Sigmoid colon (tissue), 7 donors: Measurements from ENCODE around the gene RBFOX2. TPM values are rescaled to one million over a fixed set of nuclear protein-coding genes. Genes with fewer than 3 reads are reported as not detected.

Experiments
- DNase-seq: peaks from one replicate; pipeline ENCODE4 v3.0.0-alpha.2; 2019
- H3K27ac ChIP-seq, 4 donors: fragments of 200-600 bp; sonication (generic); one replicate each; pipeline ENCODE4 v1.5.1; 2016 to 2019; ENCODE audit warnings: mild to moderate bottlenecking in 1 of 4
- H3K27me3 ChIP-seq, 3 donors: fragments of 200-600 bp; sonication (generic); one replicate each; pipeline ENCODE4 v1.5.1; 2019; ENCODE audit warnings: mild to moderate bottlenecking in 1 of 3
- H3K36me3 ChIP-seq, 4 donors: fragments of 200-600 bp; sonication (generic); one replicate each; pipeline ENCODE4 v1.5.1; 2016 to 2019
- H3K4me1 ChIP-seq, 4 donors: fragments of 200-600 bp; sonication (generic); one replicate each; pipeline ENCODE4 v1.5.1; 2017 to 2019
- H3K4me3 ChIP-seq, 4 donors: fragments of 200-600 bp; sonication (generic); one replicate each; pipeline ENCODE4 v1.5.1; 2017 to 2019; ENCODE audit warnings: mild to moderate bottlenecking in 2 of 4, moderate library complexity in 1 of 4
- H3K9me3 ChIP-seq, 4 donors: fragments of 200-600 bp in 3 of 4; sonication (generic) in 3 of 4; one replicate each; pipeline versions ENCODE4 v1.5.1 to v1.6.1; 2013 to 2019
- EP300 ChIP-seq, 4 donors: sonication (generic); formaldehyde crosslinking; IDR thresholded peaks; one replicate each; pipeline ENCODE4 v1.6.1; 2017; ENCODE audit warnings: antibody characterized with exemption in 4 of 4
- POLR2A ChIP-seq, 2 donors: fragments of 450-650 bp; IDR thresholded peaks; one replicate each; pipeline ENCODE4 v1.6.1; 2016; ENCODE audit warnings: antibody characterized with exemption in 2 of 2, mild to moderate bottlenecking in 2 of 2, moderate library complexity in 2 of 2
- POLR2AphosphoS5 ChIP-seq, 4 donors: sonication (generic); formaldehyde crosslinking; IDR thresholded peaks; one replicate each; pipeline ENCODE4 v1.6.1; 2017; ENCODE audit warnings: antibody characterized with exemption in 4 of 4
- WGBS, 2 donors: extraction: QIAGEN DNeasy Blood & Tissue Kit; methylation state at CpG; one replicate each; pipeline ENCODE4 v1.1.7; 2013; 5-methylcytosine and 5-hydroxymethylcytosine counted together
- intact Hi-C: fragments of 100-400 bp; cut with DNase I; formaldehyde crosslinking; loops from one replicate; pipeline ENCODE4 v1.15.1; 2023
- polyA plus RNA-seq, 3 donors: library from polyadenylated mRNA; stranded (reverse); fragments of 200-250 nt; gene quantifications; one replicate each; pipeline ENCODE4 v1.2.3, GENCODE V29; 2013
- total RNA-seq, 4 donors: library from RNA; depleted of rRNA; stranded (reverse); fragments of >200 nt; gene quantifications; one replicate each; pipeline ENCODE4 v1.1.0, GENCODE V29; 2016
- TF ChIP-seq, protein P1 (sequence below), 4 experiments: fragments of 450-650 bp in 3 of 4; fragments of 200-600 bp in 1 of 4; IDR thresholded peaks; one replicate each; pipeline ENCODE4 v1.5.1; 2016 to 2019; ENCODE audit warnings: antibody characterized with exemption in 4 of 4, mild to moderate bottlenecking in 3 of 4, moderate library complexity in 2 of 4
- donor health status: healthy with polysubstance abuse.
- donor health status: Bipolar disorder and iron deficiency.
- donor health status: healthy.

The RBFOX2 gene
- total and polyA plus RNA-seq, 7 donors = 11.6 to 164 (median 138) TPM

DNA sequence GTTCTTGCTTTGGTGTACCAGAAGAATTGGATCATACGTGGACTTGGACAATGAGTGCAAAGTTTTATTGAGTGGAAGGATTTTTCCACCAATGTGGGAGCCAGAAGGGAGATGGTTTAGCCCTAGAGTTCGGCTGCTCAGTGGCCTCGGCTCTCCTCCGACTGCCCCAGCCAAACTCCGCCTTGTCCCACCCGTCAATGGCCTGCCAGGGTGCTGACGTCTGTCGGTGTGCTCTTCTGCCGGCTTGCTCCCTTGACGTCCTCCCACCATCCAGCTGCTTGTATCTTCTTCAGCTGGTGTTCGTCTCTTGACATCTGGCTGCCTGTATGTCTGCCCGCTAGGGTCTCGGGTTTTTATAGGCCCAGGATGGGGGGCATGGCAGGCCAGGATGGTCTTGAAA lies 156.2 kb downstream of the RBFOX2 start:
- no peaks in the 10 kb centered on the region for H3K9me3 ChIP-seq
- DNase-seq = peak; percentile 76
- H3K36me3 ChIP-seq = no peaks in the 10 kb centered on the region
- H3K4me3 ChIP-seq = no peak overlapping the region
- intact Hi-C loops = no loop called here
- peaks cover 0 to 65% (median 50%) of the 10 kb centered on the region in 4 donors for H3K4me1 ChIP-seq
- TF ChIP-seq EP300 (IDR thresholded peaks at IDR 0.05) (no peak), POLR2A (IDR thresholded peaks at IDR 0.05) (no peak), POLR2AphosphoS5 (IDR thresholded peaks at IDR 0.05) (no peak)
- TF ChIP-seq, protein P1, sequence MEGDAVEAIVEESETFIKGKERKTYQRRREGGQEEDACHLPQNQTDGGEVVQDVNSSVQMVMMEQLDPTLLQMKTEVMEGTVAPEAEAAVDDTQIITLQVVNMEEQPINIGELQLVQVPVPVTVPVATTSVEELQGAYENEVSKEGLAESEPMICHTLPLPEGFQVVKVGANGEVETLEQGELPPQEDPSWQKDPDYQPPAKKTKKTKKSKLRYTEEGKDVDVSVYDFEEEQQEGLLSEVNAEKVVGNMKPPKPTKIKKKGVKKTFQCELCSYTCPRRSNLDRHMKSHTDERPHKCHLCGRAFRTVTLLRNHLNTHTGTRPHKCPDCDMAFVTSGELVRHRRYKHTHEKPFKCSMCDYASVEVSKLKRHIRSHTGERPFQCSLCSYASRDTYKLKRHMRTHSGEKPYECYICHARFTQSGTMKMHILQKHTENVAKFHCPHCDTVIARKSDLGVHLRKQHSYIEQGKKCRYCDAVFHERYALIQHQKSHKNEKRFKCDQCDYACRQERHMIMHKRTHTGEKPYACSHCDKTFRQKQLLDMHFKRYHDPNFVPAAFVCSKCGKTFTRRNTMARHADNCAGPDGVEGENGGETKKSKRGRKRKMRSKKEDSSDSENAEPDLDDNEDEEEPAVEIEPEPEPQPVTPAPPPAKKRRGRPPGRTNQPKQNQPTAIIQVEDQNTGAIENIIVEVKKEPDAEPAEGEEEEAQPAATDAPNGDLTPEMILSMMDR (IDR thresholded peaks at IDR 0.05) = no peak
- H3K27ac ChIP-seq = peak overlapping the region in 1 of 4 donors; percentile 72
- no peaks in the 10 kb centered on the region for H3K27me3 ChIP-seq
- WGBS, 2 donors = 91% methylated on average over 13 of the region's 13 CpGs

DNA sequence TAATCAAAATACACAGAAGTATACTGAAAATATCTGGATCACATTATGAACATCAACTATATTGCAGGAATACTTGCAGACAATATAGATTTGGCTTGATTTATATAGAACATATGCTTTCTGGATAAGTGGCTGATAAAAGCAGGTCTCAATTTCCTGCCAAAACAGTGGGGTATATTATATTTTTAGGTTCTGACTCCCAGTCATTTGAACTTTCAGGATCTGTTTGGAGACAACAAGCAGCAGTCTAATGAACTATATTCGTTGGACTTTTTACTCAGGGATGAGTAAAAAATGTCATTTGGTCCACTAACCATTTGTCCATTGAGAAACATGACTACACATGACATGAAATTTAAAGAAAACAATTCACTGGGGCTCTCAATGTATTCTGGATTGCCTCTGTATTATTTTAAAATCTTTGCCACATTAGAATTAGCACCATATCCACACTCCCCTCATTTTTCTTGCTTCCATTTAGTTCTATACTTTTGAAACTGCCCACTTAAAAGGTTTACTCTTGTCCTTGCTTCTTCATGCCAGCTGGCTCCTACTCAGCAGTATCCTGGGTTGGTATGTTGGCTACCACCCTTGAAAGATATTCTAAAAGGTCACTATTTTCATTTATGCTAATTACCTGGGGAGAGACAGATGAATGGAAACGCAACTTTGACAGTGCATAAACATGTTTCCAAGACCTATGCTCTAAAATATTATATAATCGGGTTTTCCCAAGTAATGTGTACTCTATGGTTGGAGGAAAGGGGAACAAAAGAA lies 157.9 kb downstream of the RBFOX2 start:
- Histone ChIP-seq H3K4me1 (peaks cover 0 to 68% (median 54%) of the 10 kb centered on the region in 4 donors), H3K27ac (peak overlapping the region in 3 of 4 donors; percentile 46 to 72 (median 67)), H3K9me3 (no peaks in the 10 kb centered on the region), H3K4me3 (no peak overlapping the region), H3K27me3 (no peaks in the 10 kb centered on the region), H3K36me3 (no peaks in the 10 kb centered on the region)
- intact Hi-C loops = no loop called here
- DNase-seq = no peak
- 87 to 90% methylated on average over 3 of the region's 3 CpGs for WGBS, 2 donors
- TF ChIP-seq POLR2A (IDR thresholded peaks at IDR 0.05) = no peak
- TF ChIP-seq EP300 (IDR thresholded peaks at IDR 0.05) = no peak
- no peak for TF ChIP-seq POLR2AphosphoS5 (IDR thresholded peaks at IDR 0.05)
- TF ChIP-seq, protein P1 (IDR thresholded peaks at IDR 0.05) = no peak

DNA sequence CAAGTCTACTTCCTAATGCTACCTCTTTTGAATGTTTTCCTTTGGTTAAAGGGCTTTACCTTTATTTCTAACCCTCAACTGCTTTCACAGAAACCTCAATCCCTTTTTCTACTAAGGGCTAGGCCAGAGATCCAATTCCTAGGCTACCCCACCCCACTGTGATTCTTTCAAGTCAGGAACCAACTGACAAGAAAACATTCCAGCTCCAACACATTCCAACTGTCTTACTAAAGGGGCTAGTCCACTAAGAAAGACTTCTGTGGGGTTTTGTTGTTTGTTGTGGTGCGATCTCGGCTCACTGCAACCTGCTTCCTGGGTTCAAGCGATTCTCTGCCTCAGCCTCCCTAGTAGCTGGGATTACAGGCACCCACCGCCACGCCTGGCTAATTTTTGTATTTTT lies 159.7 kb downstream of the RBFOX2 start:
- Histone ChIP-seq H3K36me3 (no peaks in the 10 kb centered on the region), H3K9me3 (no peaks in the 10 kb centered on the region), H3K27ac (peak overlapping the region; percentile 1 to 72 (median 56)), H3K4me1 (peaks cover 0 to 86% (median 52%) of the 10 kb centered on the region in 4 donors), H3K4me3 (no peak overlapping the region), H3K27me3 (no peaks in the 10 kb centered on the region)
- intact Hi-C loops = no loop called here
- 96 to 99% methylated on average over 5 of the region's 5 CpGs for WGBS, 2 donors
- DNase-seq = no peak
- no peak for TF ChIP-seq EP300 (IDR thresholded peaks at IDR 0.05)
- TF ChIP-seq POLR2AphosphoS5 (IDR thresholded peaks at IDR 0.05) = no peak
- no peak for TF ChIP-seq POLR2A (IDR thresholded peaks at IDR 0.05)
- TF ChIP-seq, protein P1 (IDR thresholded peaks at IDR 0.05) = no peak

DNA sequence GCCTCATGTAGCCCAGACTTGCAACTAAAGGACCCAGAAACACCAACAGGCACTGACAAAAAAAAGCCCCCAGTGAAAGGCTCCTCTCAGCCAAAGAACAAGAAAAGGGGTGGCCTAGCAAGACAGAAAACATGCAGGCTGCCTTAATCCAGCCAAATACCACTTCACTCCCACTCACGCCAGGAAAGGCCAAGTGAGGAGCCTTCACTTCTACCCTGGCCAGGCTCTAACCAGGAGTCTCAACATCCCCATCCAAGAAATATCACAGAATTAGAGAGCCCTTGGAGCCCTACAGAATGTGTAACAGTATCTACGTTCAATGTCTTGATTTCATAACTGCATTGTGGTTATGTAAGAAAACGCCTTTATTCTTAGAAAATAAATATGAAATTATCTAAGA lies 162.0 kb downstream of the RBFOX2 start:
- H3K4me3 ChIP-seq = no peak overlapping the region
- H3K36me3 ChIP-seq = no peaks in the 10 kb centered on the region
- WGBS, 2 donors = 75 to 85% methylated on average over 3 of the region's 3 CpGs
- intact Hi-C loops = no loop called here
- DNase-seq = no peak
- H3K27ac ChIP-seq = peak overlapping the region; percentile 25 to 72 (median 56)
- H3K27me3 ChIP-seq = no peaks in the 10 kb centered on the region
- TF ChIP-seq EP300 (IDR thresholded peaks at IDR 0.05) (no peak), POLR2AphosphoS5 (IDR thresholded peaks at IDR 0.05) (no peak), POLR2A (IDR thresholded peaks at IDR 0.05) (no peak)
- TF ChIP-seq, protein P1 (IDR thresholded peaks at IDR 0.05) = no peak
- peaks cover 0 to 98% (median 53%) of the 10 kb centered on the region in 4 donors for H3K4me1 ChIP-seq
- no peaks in the 10 kb centered on the region for H3K9me3 ChIP-seq
